Measurements from ENCODE around the gene PARD3B.

The PARD3B gene

DNA sequence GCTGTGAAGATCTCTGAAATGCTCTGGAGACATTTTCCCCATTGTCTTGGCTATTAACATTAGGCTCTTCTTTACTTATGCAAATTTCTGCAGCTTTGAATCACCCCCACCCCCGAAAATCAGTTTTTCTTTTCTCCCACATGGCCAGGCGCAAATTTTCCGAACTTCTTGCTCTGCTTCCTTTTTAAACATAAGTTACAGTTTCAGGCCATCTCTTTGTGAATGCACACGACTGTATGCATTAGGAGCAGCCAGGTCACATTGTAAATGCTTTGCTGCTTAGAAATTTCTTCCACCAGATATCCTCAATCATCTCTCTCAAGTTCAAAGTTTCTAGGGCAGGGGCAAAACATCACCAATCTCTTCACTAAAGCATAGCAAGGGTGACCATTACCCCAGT is 106.8 kb downstream of the PARD3B start:
- no peak overlapping the region for H3K27ac ChIP-seq (ENCODE audit: low read depth, low read length)
- H3K27me3 ChIP-seq (ENCODE audit: low read length): no peaks in the 10 kb centered on the region
- no peaks in the 10 kb centered on the region for H4K20me1 ChIP-seq (ENCODE audit: low read depth, low read length)
- no peak overlapping the region for H3K4me3 ChIP-seq (ENCODE audit: insufficient read depth, low read length, poor library complexity, severe bottlenecking)
- no peaks in the 10 kb centered on the region for H3F3A ChIP-seq (ENCODE audit: insufficient read depth)
- no peak overlapping the region for H2AFZ ChIP-seq (ENCODE audit: low read depth, low read length, severe bottlenecking)
- no peak overlapping the region for H3K9ac ChIP-seq (ENCODE audit: low read length)
- no peaks in the 10 kb centered on the region for H3K36me3 ChIP-seq (ENCODE audit: low read length)
- H3K4me2 ChIP-seq (ENCODE audit: low read depth, low read length, poor library complexity, severe bottlenecking): no peak overlapping the region
- H3K9me2 ChIP-seq (replicated peaks; ENCODE audit: insufficient read depth, low read length): no peaks in the 10 kb centered on the region
- H3K9me3 ChIP-seq (ENCODE audit: insufficient read depth, low read length): no peaks in the 10 kb centered on the region
- H3K79me2 ChIP-seq (ENCODE audit: insufficient read depth, low read length): no peaks in the 10 kb centered on the region
- no peak for TF ChIP-seq EZH2phosphoT487 (conservative IDR thresholded peaks at IDR 0.05; ENCODE audit: low read length)
- TF ChIP-seq, protein P1, sequence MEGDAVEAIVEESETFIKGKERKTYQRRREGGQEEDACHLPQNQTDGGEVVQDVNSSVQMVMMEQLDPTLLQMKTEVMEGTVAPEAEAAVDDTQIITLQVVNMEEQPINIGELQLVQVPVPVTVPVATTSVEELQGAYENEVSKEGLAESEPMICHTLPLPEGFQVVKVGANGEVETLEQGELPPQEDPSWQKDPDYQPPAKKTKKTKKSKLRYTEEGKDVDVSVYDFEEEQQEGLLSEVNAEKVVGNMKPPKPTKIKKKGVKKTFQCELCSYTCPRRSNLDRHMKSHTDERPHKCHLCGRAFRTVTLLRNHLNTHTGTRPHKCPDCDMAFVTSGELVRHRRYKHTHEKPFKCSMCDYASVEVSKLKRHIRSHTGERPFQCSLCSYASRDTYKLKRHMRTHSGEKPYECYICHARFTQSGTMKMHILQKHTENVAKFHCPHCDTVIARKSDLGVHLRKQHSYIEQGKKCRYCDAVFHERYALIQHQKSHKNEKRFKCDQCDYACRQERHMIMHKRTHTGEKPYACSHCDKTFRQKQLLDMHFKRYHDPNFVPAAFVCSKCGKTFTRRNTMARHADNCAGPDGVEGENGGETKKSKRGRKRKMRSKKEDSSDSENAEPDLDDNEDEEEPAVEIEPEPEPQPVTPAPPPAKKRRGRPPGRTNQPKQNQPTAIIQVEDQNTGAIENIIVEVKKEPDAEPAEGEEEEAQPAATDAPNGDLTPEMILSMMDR (IDR thresholded peaks at IDR 0.05; ENCODE audit: insufficient read depth, low read length, poor library complexity, severe bottlenecking): no peak

- H3K27me3 ChIP-seq (ENCODE audit: low read length): no peaks in the 10 kb centered on the region
- H3K9me3 ChIP-seq (ENCODE audit: insufficient read depth, low read length): no peaks in the 10 kb centered on the region
- H3K79me2 ChIP-seq (ENCODE audit: insufficient read depth, low read length): no peaks in the 10 kb centered on the region
- no peaks in the 10 kb centered on the region for H3K36me3 ChIP-seq (ENCODE audit: low read length)
- H3K4me3 ChIP-seq (ENCODE audit: insufficient read depth, low read length, poor library complexity, severe bottlenecking): no peak overlapping the region
- H3K27ac ChIP-seq (ENCODE audit: low read depth, low read length): no peak overlapping the region
- no peaks in the 10 kb centered on the region for H3F3A ChIP-seq (ENCODE audit: insufficient read depth)
- H3K9ac ChIP-seq (ENCODE audit: low read length): no peak overlapping the region
- H2AFZ ChIP-seq (ENCODE audit: low read depth, low read length, severe bottlenecking): no peak overlapping the region
- no peaks in the 10 kb centered on the region for H3K9me2 ChIP-seq (replicated peaks; ENCODE audit: insufficient read depth, low read length)
- TF ChIP-seq, protein P1 (IDR thresholded peaks at IDR 0.05; ENCODE audit: insufficient read depth, low read length, poor library complexity, severe bottlenecking): no peak
- TF ChIP-seq EZH2phosphoT487 (conservative IDR thresholded peaks at IDR 0.05; ENCODE audit: low read length): no peak
- H3K4me2 ChIP-seq (ENCODE audit: low read depth, low read length, poor library complexity, severe bottlenecking): no peak overlapping the region
- H4K20me1 ChIP-seq (ENCODE audit: low read depth, low read length): no peaks in the 10 kb centered on the region
Observed at GRCh38 chr2:204654669-204655068, 109.4 kb downstream of the PARD3B start.

GRCh38 chr2:204655101-204655500 is 109.8 kb downstream of the PARD3B start:
- H3K36me3 ChIP-seq (ENCODE audit: low read length): no peaks in the 10 kb centered on the region
- no peaks in the 10 kb centered on the region for H4K20me1 ChIP-seq (ENCODE audit: low read depth, low read length)
- H3K79me2 ChIP-seq (ENCODE audit: insufficient read depth, low read length): no peaks in the 10 kb centered on the region
- H3K4me2 ChIP-seq (ENCODE audit: low read depth, low read length, poor library complexity, severe bottlenecking): no peak overlapping the region
- H2AFZ ChIP-seq (ENCODE audit: low read depth, low read length, severe bottlenecking): no peak overlapping the region
- no peak for TF ChIP-seq EZH2phosphoT487 (conservative IDR thresholded peaks at IDR 0.05; ENCODE audit: low read length)
- TF ChIP-seq, protein P1 (IDR thresholded peaks at IDR 0.05; ENCODE audit: insufficient read depth, low read length, poor library complexity, severe bottlenecking): no peak
- no peaks in the 10 kb centered on the region for H3K9me3 ChIP-seq (ENCODE audit: insufficient read depth, low read length)
- H3K27me3 ChIP-seq (ENCODE audit: low read length): no peaks in the 10 kb centered on the region
- no peak overlapping the region for H3K9ac ChIP-seq (ENCODE audit: low read length)
- H3K4me3 ChIP-seq (ENCODE audit: insufficient read depth, low read length, poor library complexity, severe bottlenecking): no peak overlapping the region
- H3K9me2 ChIP-seq (replicated peaks; ENCODE audit: insufficient read depth, low read length): no peaks in the 10 kb centered on the region
- H3F3A ChIP-seq (ENCODE audit: insufficient read depth): no peaks in the 10 kb centered on the region
- no peak overlapping the region for H3K27ac ChIP-seq (ENCODE audit: low read depth, low read length)

Data from SU-DHL-6 (cell line).